HepG2 (cell line): Measurements from ENCODE around the gene MAP1B. TPM values are rescaled to one million over a fixed set of nuclear protein-coding genes. Genes with fewer than 3 reads are reported as not detected.

Source experiments
- ARID5B ChIP-seq: IDR thresholded peaks from 2 replicates; pipeline ENCODE4 v1.4.0; 2020; ENCODE audit warnings: mild to moderate bottlenecking, missing genetic modification reagents
- BCL3 ChIP-seq: sonication (generic); formaldehyde crosslinking; IDR thresholded peaks from 2 replicates; pipeline ENCODE4 v1.5.1; 2020; ENCODE audit warnings: mild to moderate bottlenecking, missing genetic modification reagents, moderate library complexity
- CCDC6 ChIP-seq: sonication (generic); formaldehyde crosslinking; IDR thresholded peaks from 2 replicates; pipeline ENCODE4 v1.8.1; 2022; ENCODE audit warnings: mild to moderate bottlenecking, missing genetic modification reagents, moderate library complexity
- DNMT1 ChIP-seq: sonication (generic); formaldehyde crosslinking; IDR thresholded peaks from 2 replicates; pipeline ENCODE4 v1.5.1; 2020; ENCODE audit warnings: mild to moderate bottlenecking, missing genetic modification reagents
- GABPB1 ChIP-seq: IDR thresholded peaks from 2 replicates; pipeline ENCODE4 v1.6.1; 2016; ENCODE audit warnings: mild to moderate bottlenecking, missing genetic modification reagents, moderate library complexity, missing compliant biosample characterization
- GLI4 ChIP-seq: sonication (generic); formaldehyde crosslinking; IDR thresholded peaks from 2 replicates; pipeline ENCODE4 v1.5.1; 2020; ENCODE audit warnings: missing genetic modification reagents, mild to moderate bottlenecking, moderate library complexity, borderline replicate concordance
- GZF1 ChIP-seq: sonication (generic); formaldehyde crosslinking; IDR thresholded peaks from 2 replicates; pipeline ENCODE4 v1.5.1; 2020; ENCODE audit warnings: mild to moderate bottlenecking, missing genetic modification reagents
- HOXA5 ChIP-seq: sonication (generic); formaldehyde crosslinking; IDR thresholded peaks from 2 replicates; pipeline ENCODE4 v1.4.0; 2020; ENCODE audit warnings: missing genetic modification reagents
- IRX3 ChIP-seq: sonication (generic); formaldehyde crosslinking; IDR thresholded peaks from 2 replicates; pipeline ENCODE4 v1.8.1; 2023; ENCODE audit warnings: mild to moderate bottlenecking, low read depth, missing genetic modification reagents, borderline replicate concordance
- JARID2 ChIP-seq: sonication (generic); formaldehyde crosslinking; IDR thresholded peaks from 2 replicates; pipeline ENCODE4 v1.8.1; 2023; ENCODE audit warnings: missing genetic modification reagents, inconsistent platforms; ENCODE audit not compliant: insufficient replicate concordance
- NONO ChIP-seq, 2 experiments: fragments of 450-650 bp in 1 of 2; sonication (generic) in 1 of 2; formaldehyde crosslinking in 1 of 2; IDR thresholded peaks in 1 of 2; conservative IDR thresholded peaks in 1 of 2; 2 replicates each; pipeline versions ENCODE4 v1.6.1 to v1.8.0; 2017 to 2022; ENCODE audit warnings: mild to moderate bottlenecking in 1 of 2, missing genetic modification reagents in 1 of 2, moderate library complexity in 1 of 2
- PITX1 ChIP-seq: sonication (generic); formaldehyde crosslinking; IDR thresholded peaks from 2 replicates; pipeline ENCODE4 v1.5.1; 2020; ENCODE audit warnings: mild to moderate bottlenecking, missing genetic modification reagents
- SOX5 ChIP-seq: IDR thresholded peaks from 2 replicates; pipeline ENCODE4 v1.6.1; 2016; ENCODE audit warnings: borderline replicate concordance
- TEAD3 ChIP-seq: optimal IDR thresholded peaks from 2 replicates; pipeline ENCODE3; 2016; ENCODE audit warnings: borderline replicate concordance
- TSC22D2 ChIP-seq: sonication (generic); formaldehyde crosslinking; IDR thresholded peaks from 2 replicates; pipeline ENCODE4 v1.5.1; 2020; ENCODE audit warnings: missing genetic modification reagents, mild to moderate bottlenecking, borderline replicate concordance
- ZFP91 ChIP-seq: sonication (generic); formaldehyde crosslinking; IDR thresholded peaks from 2 replicates; pipeline ENCODE4 v1.9.0; 2022; ENCODE audit warnings: missing genetic modification reagents, mild to moderate bottlenecking, borderline replicate concordance
- ZFX ChIP-seq: sonication (generic); formaldehyde crosslinking; IDR thresholded peaks from 2 replicates; pipeline ENCODE4 v1.4.0; 2020; ENCODE audit warnings: mild to moderate bottlenecking, low read depth, missing genetic modification reagents, moderate library complexity
- ZFY ChIP-seq: sonication (generic); formaldehyde crosslinking; IDR thresholded peaks from 2 replicates; pipeline ENCODE4 v1.4.0; 2020; ENCODE audit warnings: missing genetic modification reagents
- ZMYM4 ChIP-seq: sonication (generic); formaldehyde crosslinking; IDR thresholded peaks from 2 replicates; pipeline ENCODE4 v1.8.1; 2023; ENCODE audit warnings: mild to moderate bottlenecking, missing genetic modification reagents
- ZNF282 ChIP-seq: fragments of 450-650 bp; IDR thresholded peaks from 2 replicates; pipeline ENCODE4 v1.6.1; 2018; ENCODE audit not compliant: partially characterized antibody
- ZNF468 ChIP-seq: sonication (generic); formaldehyde crosslinking; IDR thresholded peaks from 2 replicates; pipeline ENCODE4 v1.8.0; 2022; ENCODE audit warnings: mild to moderate bottlenecking, moderate library complexity, missing genetic modification reagents
- ZNF614 ChIP-seq: IDR thresholded peaks from 2 replicates; pipeline ENCODE4 v1.6.1; 2018; ENCODE audit warnings: missing biosample characterization, missing genetic modification reagents, inconsistent platforms, borderline replicate concordance
- ZNF788 ChIP-seq: sonication (generic); formaldehyde crosslinking; IDR thresholded peaks from 2 replicates; pipeline ENCODE4 v1.5.0; 2020; ENCODE audit warnings: mild to moderate bottlenecking, missing genetic modification reagents, borderline replicate concordance
- polyA plus RNA-seq, 8 experiments: library from polyadenylated mRNA; depleted of rRNA in 3 of 8; stranded (reverse) in 7 of 8; unstranded in 1 of 8; fragments of >200 nt; fragmentation: Illumina TruSeq in 4 of 8; extraction: Trizol in 4 of 8; gene quantifications; 2 replicates each; pipeline versions ENCODE4 v1.2.1 to v1.2.3, GENCODE V29; 2011 to 2016; ENCODE audit warnings: low read depth in 4 of 8, missing spikeins in 1 of 8, mixed read lengths in 1 of 8; ENCODE audit not compliant: insufficient read depth in 1 of 8
- total RNA-seq, 5 experiments: library from RNA; depleted of rRNA; stranded (reverse); fragments of >200 nt; fragmentation: Illumina TruSeq; extraction: Trizol; gene quantifications; 2 replicates each; pipeline ENCODE4 v1.2.3, GENCODE V29; 2016; ENCODE audit warnings: low read depth in 1 of 5

MAP1B gene
- total and polyA plus RNA-seq, 2 of the 13 experiments (the other 11 are each of a cell fraction or from before 2014, with no cell fraction given) = 3.3 to 6.2 TPM

GRCh38 chr5:72241346-72242003 is 134.2 kb downstream of the MAP1B start (continued):
- TF ChIP-seq ZFY (CRISPR knock-in tag) = peak; percentile 51
- no peak for TF ChIP-seq GABPB1 (CRISPR knock-in tag)
- TF ChIP-seq DNMT1 (CRISPR knock-in tag) = no peak
- peak; percentile 47 for TF ChIP-seq CCDC6 (CRISPR knock-in tag)
- TF ChIP-seq ZNF468 (CRISPR knock-in tag) = no peak
- TF ChIP-seq BCL3 (CRISPR knock-in tag) = no peak
- peak; percentile 96 for TF ChIP-seq SOX5 (CRISPR knock-in tag)
- no peak for TF ChIP-seq GZF1 (CRISPR knock-in tag)
- peak; percentile 58; the same call in 1 of the 2 replicates for TF ChIP-seq TSC22D2 (CRISPR knock-in tag)
- TF ChIP-seq PITX1 (CRISPR knock-in tag) = no peak
- no peak for TF ChIP-seq TEAD3
- TF ChIP-seq ARID5B (CRISPR knock-in tag) = peak; percentile 92
- TF ChIP-seq HOXA5 (CRISPR knock-in tag) = no peak
- peak; percentile 63 for TF ChIP-seq ZFX (CRISPR knock-in tag)
- TF ChIP-seq ZNF614 (CRISPR knock-in tag) = 0 out of 2 replicates have a peak, but pooled peaks have one; percentile 34
- TF ChIP-seq JARID2 (CRISPR knock-in tag) = no peak
- TF ChIP-seq ZNF282 = no peak
- no peak for TF ChIP-seq GLI4 (CRISPR knock-in tag)
- TF ChIP-seq NONO (IDR thresholded peaks at IDR 0.05) = no peak
- TF ChIP-seq NONO (CRISPR knock-in tag; conservative IDR thresholded peaks at IDR 0.05) = no peak
- TF ChIP-seq ZMYM4 (CRISPR knock-in tag) = peak; percentile 63
- no peak for TF ChIP-seq ZFP91
- TF ChIP-seq IRX3 (CRISPR knock-in tag) = no peak
- TF ChIP-seq ZNF788 (CRISPR knock-in tag) = peak; percentile 38; the same call in 1 of the 2 replicates
